Left kidney (tissue), 2 donors: ENCODE data around the gene ABT1. TPM values are rescaled to one million over a fixed set of nuclear protein-coding genes. Genes with fewer than 3 reads are reported as not detected.

ENCODE experiments used
- DNase-seq: peaks from one replicate; pipeline ENCODE4 v3.0.0-alpha.2; 2013
- polyA plus RNA-seq: library from polyadenylated mRNA; unstranded; fragments of 120-200 nt; gene quantifications from one replicate; pipeline ENCODE4 v1.2.1, GENCODE V29; 2013; ENCODE audit not compliant: insufficient read length

Gene ABT1
- polyA plus RNA-seq, 1 donor = 12.7 TPM

- no peak for DNase-seq
These were observed 4.0 kb downstream of the ABT1 start for GRCh38 chr6:26600759-26601158.

GRCh38 chr6:26602262-26602661, 5.5 kb downstream of the ABT1 start:
- no peak for DNase-seq

GRCh38 chr6:26604026-26604425, 7.3 kb downstream of the ABT1 start:
- DNase-seq = no peak

GRCh38 chr6:26604797-26605196, 8.0 kb downstream of the ABT1 start:
- DNase-seq = no peak

GRCh38 chr6:26607434-26608230, 10.9 kb downstream of the ABT1 start:
- peak; percentile 48 for DNase-seq

- no peak for DNase-seq
These were observed 12.7 kb downstream of the ABT1 start for GRCh38 chr6:26609463-26609862.

GRCh38 chr6:26611599-26611998, 14.8 kb downstream of the ABT1 start:
- no peak for DNase-seq

- no peak for DNase-seq
These were observed 16.4 kb downstream of the ABT1 start for GRCh38 chr6:26613201-26613600.

GRCh38 chr6:26613689-26614683, 17.2 kb downstream of the ABT1 start:
- no peak for DNase-seq

GRCh38 chr6:26623339-26623859, 26.6 kb downstream of the ABT1 start:
- no peak for DNase-seq

GRCh38 chr6:26624557-26624956, 27.8 kb downstream of the ABT1 start:
- no peak for DNase-seq

- no peak for DNase-seq
These were observed 31.1 kb downstream of the ABT1 start for GRCh38 chr6:26627843-26628242.

- DNase-seq = no peak
These were observed 32.6 kb downstream of the ABT1 start for GRCh38 chr6:26629359-26629758.

- no peak for DNase-seq
These were observed 44.1 kb downstream of the ABT1 start for GRCh38 chr6:26640806-26641205.

GRCh38 chr6:26646074-26646473, 49.3 kb downstream of the ABT1 start:
- no peak for DNase-seq

Other genes with a start within 250 kb of the ABT1 start
- 20.8 TPM for gene BTN3A2, start 231.8 kb upstream of the ABT1 start, polyA plus RNA-seq
- gene BTN2A2, start 213.8 kb upstream of the ABT1 start, polyA plus RNA-seq = 16.4 TPM
- gene BTN3A1, start 194.7 kb upstream of the ABT1 start, polyA plus RNA-seq = 29.8 TPM
- gene BTN3A3, start 156.4 kb upstream of the ABT1 start, polyA plus RNA-seq = 22.7 TPM
- 34.9 TPM for gene BTN2A1, start 139.0 kb upstream of the ABT1 start, polyA plus RNA-seq
- 0.22 TPM for gene BTN1A1, start 96.7 kb upstream of the ABT1 start, polyA plus RNA-seq
- 95.4 TPM for gene HMGN4, start 58.6 kb upstream of the ABT1 start, polyA plus RNA-seq
- 39.6 TPM for gene ZNF322, start 62.8 kb downstream of the ABT1 start, polyA plus RNA-seq